ENCODE data around the gene ZER1. TPM values are rescaled to one million over a fixed set of nuclear protein-coding genes. Genes with fewer than 3 reads are reported as not detected.
"Not testable (repeated sequence)": the region's sequence is repeated elsewhere in the genome, so short reads cannot be mapped to it uniquely, and the experiment has no call there.

ZER1 gene
- total RNA-seq, 1 donor from 2014 or later = 26.8 TPM

GRCh38 chr9:128714586-128715435 lies 56.9 kb downstream of the ZER1 start:
- no peak for DNase-seq

GRCh38 chr9:128713941-128714573 lies 57.7 kb downstream of the ZER1 start:
- no peak for DNase-seq

GRCh38 chr9:128713411-128713780 lies 58.3 kb downstream of the ZER1 start:
- DNase-seq = no peak

GRCh38 chr9:128712451-128713410 lies 59.0 kb downstream of the ZER1 start:
- DNase-seq = no peak

- DNase-seq = no peak
Observed at GRCh38 chr9:128707446-128707845, 64.3 kb downstream of the ZER1 start.

- no peak for DNase-seq
Observed at GRCh38 chr9:128706671-128707381, 64.9 kb downstream of the ZER1 start.

- DNase-seq = no peak
Observed at GRCh38 chr9:128706045-128706444, 65.7 kb downstream of the ZER1 start.

- DNase-seq = no peak
Observed at GRCh38 chr9:128705051-128705965, 66.4 kb downstream of the ZER1 start.

- no peak for DNase-seq
Observed at GRCh38 chr9:128704356-128704670, 67.4 kb downstream of the ZER1 start.

- no peak for DNase-seq
Observed at GRCh38 chr9:128703616-128704355, 67.9 kb downstream of the ZER1 start.

- DNase-seq = no peak
Observed at GRCh38 chr9:128702949-128703615, 68.6 kb downstream of the ZER1 start.

GRCh38 chr9:128702445-128702948 lies 69.2 kb downstream of the ZER1 start, which contains the start of gene PKN3:
TSS of gene PKN3 (plus strand) at chr9:128702503. CDS start at chr9:128702916, 413 bp downstream.
- peak; percentile 26 for DNase-seq

- DNase-seq = no peak
Observed at GRCh38 chr9:128701227-128701854, 70.4 kb downstream of the ZER1 start.

- not testable (repeated sequence) for DNase-seq
Observed at GRCh38 chr9:128699096-128699795, 72.5 kb downstream of the ZER1 start.

GRCh38 chr9:128696923-128697707 lies 74.6 kb downstream of the ZER1 start:
- no peak for DNase-seq

GRCh38 chr9:128694344-128694743 lies 77.4 kb downstream of the ZER1 start:
- no peak for DNase-seq

- DNase-seq = not testable (repeated sequence)
Observed at GRCh38 chr9:128693738-128694137, 78.0 kb downstream of the ZER1 start.
